Measurements from ENCODE around the gene NPHP4. TPM values are rescaled to one million over a fixed set of nuclear protein-coding genes. Genes with fewer than 3 reads are reported as not detected.

Gene NPHP4
- total RNA-seq, 2 donors from 2014 or later: 27.6 to 58.5 TPM

DNA sequence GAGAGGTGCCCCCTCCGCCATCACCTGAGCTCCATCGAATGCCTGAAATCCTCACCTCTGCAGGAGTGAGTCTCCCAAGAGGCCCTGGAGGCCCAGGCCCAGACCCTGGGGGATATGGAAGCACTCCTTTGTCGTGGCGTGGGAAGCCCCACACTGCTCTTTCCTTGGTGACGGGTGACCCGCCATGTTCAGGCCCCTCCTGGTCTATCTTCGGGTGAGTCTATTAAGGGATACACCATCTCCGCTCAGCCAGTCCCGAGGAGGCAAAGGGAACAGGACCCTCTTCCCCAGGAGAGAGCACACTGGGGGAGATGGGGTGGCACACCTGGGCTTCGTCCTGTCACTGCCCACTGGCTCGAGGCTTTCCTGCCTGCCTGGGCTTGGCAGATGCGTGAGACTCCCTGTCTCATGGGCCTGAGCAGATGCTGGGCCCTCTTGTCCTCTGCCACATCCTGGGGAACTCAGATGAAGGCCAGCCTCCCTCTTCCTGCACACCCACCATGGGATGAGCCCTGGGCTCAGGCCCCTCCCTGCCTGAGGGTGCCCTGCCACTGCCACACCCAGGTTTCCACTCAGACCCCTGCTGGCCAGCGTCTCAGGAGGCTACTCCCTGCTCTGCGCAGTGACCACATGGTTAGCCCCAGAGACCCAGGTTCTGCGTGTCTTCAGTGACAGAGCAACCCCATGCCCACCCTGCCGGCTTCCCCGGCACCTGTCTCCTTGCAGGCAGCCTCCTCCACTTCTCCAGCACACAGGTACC, 3.8 kb upstream of the NPHP4 start:
- ATAC-seq (no peak), DNase-seq (ENCODE audit: low spot score) (no peak)
- H3K27ac Mint-ChIP-seq: no peak overlapping the region
- no peaks in the 10 kb centered on the region for H3K27me3 Mint-ChIP-seq
- peak overlapping the region; percentile 53 for H3K4me3 Mint-ChIP-seq
- H3K4me1 Mint-ChIP-seq (ENCODE audit: low read depth in 2 of 2): peaks cover 37 to 38% of the 10 kb centered on the region in 2 donors
- no peaks in the 10 kb centered on the region for H3K9me3 Mint-ChIP-seq
- no peaks in the 10 kb centered on the region for H3K36me3 Mint-ChIP-seq

GRCh38 chr1:5994713-5995621, 2.7 kb upstream of the NPHP4 start:
- Mint-ChIP-seq H3K9me3 (no peaks in the 10 kb centered on the region), H3K36me3 (no peaks in the 10 kb centered on the region), H3K27ac (peak overlapping the region; percentile 92 to 96), H3K4me1 (ENCODE audit: low read depth in 2 of 2) (peaks cover 38% of the 10 kb centered on the region in 2 donors), H3K27me3 (no peaks in the 10 kb centered on the region), H3K4me3 (peak overlapping the region; percentile 91)
- peak; percentile 13 to 48 for ATAC-seq
- peak; percentile 81 for DNase-seq (ENCODE audit: low spot score)

DNA sequence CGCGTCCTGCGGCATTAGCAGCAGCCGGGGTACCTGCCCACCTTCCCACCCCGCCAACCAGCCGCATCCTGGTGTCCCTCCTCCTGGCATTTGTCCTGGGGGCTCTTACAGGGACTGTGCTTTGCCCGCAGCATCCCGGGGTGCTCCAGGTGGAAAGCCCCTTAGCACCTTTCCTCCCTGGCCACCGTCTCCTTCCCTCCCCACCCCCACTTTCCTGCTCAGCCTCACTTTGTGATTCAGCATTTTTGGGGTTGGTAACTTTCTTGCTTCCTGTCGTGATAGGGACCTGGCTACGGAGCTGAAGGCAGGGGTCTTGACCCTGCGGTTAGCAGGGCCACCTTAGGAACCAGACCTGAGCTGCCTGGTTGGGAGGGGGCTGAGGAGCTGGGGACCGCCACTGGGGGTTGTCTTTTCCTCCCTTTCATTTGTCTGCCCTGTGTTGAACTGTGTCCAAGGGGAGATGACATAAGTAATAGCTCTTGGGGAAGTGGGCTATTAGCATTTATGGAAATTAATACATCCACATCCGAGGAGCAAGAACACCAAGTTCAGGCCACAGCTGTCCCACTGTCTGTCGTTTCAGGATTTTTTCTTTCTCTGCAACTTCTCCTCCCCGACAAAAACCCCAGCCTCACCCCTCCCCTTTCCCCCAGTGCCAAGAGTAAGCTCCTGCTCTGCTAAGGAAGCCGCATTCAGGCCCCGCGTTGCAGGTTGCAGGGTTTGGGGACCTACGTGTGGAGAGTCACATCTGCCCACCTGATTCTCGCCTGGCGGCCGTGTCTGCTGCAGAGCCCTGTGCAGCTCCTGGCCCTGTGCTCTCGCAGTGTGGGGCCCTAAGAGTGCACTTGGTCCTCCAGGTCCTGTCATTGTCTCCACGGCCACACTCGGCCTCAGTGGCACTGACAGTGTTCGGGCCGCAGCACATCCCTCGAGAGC, 1.6 kb upstream of the NPHP4 start:
- H3K4me1 Mint-ChIP-seq (ENCODE audit: low read depth in 2 of 2): peaks cover 34 to 35% of the 10 kb centered on the region in 2 donors
- H3K36me3 Mint-ChIP-seq: no peaks in the 10 kb centered on the region
- H3K9me3 Mint-ChIP-seq: no peaks in the 10 kb centered on the region
- H3K27me3 Mint-ChIP-seq: no peaks in the 10 kb centered on the region
- DNase-seq (ENCODE audit: low spot score): no peak
- no peak for ATAC-seq
- H3K27ac Mint-ChIP-seq: peak overlapping the region; percentile 92 to 96
- H3K4me3 Mint-ChIP-seq: peak overlapping the region; percentile 91

DNA sequence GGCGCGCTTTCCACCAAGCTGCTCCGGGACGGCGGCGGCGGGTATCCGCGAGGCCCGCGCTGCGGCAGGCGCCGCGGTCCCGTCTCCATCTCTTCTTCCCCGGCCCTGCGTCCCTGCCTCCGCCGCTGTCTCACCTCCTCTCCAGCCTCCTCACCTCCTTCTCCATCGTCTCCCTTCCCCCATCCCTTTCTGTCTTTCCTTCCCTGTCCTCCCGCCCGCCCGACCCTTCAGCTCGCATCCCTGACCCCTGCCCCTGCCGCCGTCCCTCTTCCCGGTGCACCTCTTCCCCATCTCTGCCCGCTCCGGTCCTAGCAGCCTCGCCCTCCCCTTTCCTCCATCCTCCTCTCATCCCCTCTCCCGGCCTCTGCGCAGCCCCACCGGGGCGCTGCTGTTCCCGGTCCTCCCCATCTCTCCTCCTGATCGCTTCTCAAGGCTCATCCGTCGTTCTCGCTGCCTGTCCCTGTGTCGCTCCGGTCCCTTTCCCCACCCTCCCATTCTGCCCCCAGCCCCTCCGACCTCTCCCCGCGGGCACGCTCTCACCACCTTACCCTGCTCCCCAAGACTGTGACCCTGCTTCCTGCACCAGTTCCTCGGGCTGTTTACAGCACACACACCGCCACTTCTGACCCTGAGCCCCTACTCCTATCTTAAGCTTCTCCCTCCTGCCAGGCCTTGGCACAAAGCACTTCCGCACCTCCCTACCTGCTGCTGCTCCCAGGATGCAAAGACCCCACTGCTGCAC, 760 bp upstream of the NPHP4 start:
- no peak for ATAC-seq
- no peaks in the 10 kb centered on the region for H3K9me3 Mint-ChIP-seq
- H3K36me3 Mint-ChIP-seq: no peaks in the 10 kb centered on the region
- H3K27me3 Mint-ChIP-seq: no peaks in the 10 kb centered on the region
- H3K4me1 Mint-ChIP-seq (ENCODE audit: low read depth in 2 of 2): peaks cover 28 to 36% of the 10 kb centered on the region in 2 donors
- no peak for DNase-seq (ENCODE audit: low spot score)
- H3K27ac Mint-ChIP-seq: peak overlapping the region; percentile 92 to 96
- peak overlapping the region; percentile 91 for H3K4me3 Mint-ChIP-seq

DNA sequence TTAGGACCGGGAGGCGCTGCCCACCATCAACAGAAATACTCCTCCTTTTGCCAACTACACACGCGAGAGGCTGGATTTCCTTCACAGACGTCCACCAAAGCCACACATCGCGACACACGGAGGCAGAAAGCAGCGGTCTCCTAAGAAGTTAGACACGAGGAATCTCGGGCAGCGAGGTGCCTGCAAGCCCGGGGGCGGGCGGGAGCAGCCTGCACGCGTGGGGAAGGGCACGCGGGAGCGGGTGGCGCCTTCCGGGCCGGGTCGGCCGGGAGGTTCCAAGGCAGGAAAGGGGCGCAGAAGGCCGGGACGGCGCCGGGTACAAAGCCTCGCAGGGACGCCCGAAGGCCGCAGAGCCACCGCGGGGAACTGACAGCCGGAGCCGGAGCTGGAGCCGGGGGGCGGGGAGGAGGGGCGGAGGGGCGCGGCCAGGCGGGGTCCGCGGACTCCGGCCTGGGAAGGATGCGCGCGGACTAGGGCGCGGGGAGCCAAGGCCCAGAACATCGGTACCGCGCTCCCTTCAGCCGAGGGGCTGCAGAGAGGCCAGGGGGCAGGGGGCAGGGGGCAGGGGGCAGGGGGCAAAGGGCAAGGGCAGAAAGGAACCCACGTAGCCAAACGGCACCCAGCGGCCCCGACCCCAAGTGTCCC, 722 bp downstream of the NPHP4 start:
- H3K4me1 Mint-ChIP-seq (ENCODE audit: low read depth in 2 of 2): peaks cover 22 to 30% of the 10 kb centered on the region in 2 donors
- H3K36me3 Mint-ChIP-seq: no peaks in the 10 kb centered on the region

GRCh38 chr1:5990913-5991312, 1.3 kb downstream of the NPHP4 start:
- DNase-seq (ENCODE audit: low spot score) (no peak), ATAC-seq (no peak)
- Mint-ChIP-seq H3K27ac (peak overlapping the region; percentile 71 to 76), H3K36me3 (peaks cover under 1% of the 10 kb centered on the region), H3K4me1 (ENCODE audit: low read depth in 2 of 2) (peaks cover 22 to 29% of the 10 kb centered on the region in 2 donors), H3K4me3 (peak overlapping the region; percentile 91), H3K27me3 (no peaks in the 10 kb centered on the region), H3K9me3 (no peaks in the 10 kb centered on the region)

More for the DNA sequence above, 722 bp downstream of the NPHP4 start:
- peak overlapping the region; percentile 91 for H3K4me3 Mint-ChIP-seq
- DNase-seq (ENCODE audit: low spot score) (no peak), ATAC-seq (peak; percentile 31 to 34)
- no peaks in the 10 kb centered on the region for H3K9me3 Mint-ChIP-seq
- H3K27ac Mint-ChIP-seq: peak overlapping the region; percentile 71 to 76
- no peaks in the 10 kb centered on the region for H3K27me3 Mint-ChIP-seq

GRCh38 chr1:5989731-5990271, 2.4 kb downstream of the NPHP4 start:
- Mint-ChIP-seq H3K9me3 (no peaks in the 10 kb centered on the region), H3K27me3 (no peaks in the 10 kb centered on the region), H3K27ac (peak overlapping the region in 1 of 2 donors; percentile 71), H3K4me3 (peak overlapping the region; percentile 91), H3K36me3 (peaks cover 5% of the 10 kb centered on the region), H3K4me1 (ENCODE audit: low read depth in 2 of 2) (peaks cover 20 to 27% of the 10 kb centered on the region in 2 donors)
- ATAC-seq: no peak
- no peak for DNase-seq (ENCODE audit: low spot score)

GRCh38 chr1:5989286-5989605, 3.0 kb downstream of the NPHP4 start:
- no peak for ATAC-seq
- H3K4me3 Mint-ChIP-seq: no peak overlapping the region
- no peak overlapping the region for H3K27ac Mint-ChIP-seq
- H3K27me3 Mint-ChIP-seq: no peaks in the 10 kb centered on the region
- no peaks in the 10 kb centered on the region for H3K9me3 Mint-ChIP-seq
- no peak for DNase-seq (ENCODE audit: low spot score)
- peaks cover 5% of the 10 kb centered on the region for H3K36me3 Mint-ChIP-seq
- H3K4me1 Mint-ChIP-seq (ENCODE audit: low read depth in 2 of 2): peaks cover 14 to 21% of the 10 kb centered on the region in 2 donors

DNA sequence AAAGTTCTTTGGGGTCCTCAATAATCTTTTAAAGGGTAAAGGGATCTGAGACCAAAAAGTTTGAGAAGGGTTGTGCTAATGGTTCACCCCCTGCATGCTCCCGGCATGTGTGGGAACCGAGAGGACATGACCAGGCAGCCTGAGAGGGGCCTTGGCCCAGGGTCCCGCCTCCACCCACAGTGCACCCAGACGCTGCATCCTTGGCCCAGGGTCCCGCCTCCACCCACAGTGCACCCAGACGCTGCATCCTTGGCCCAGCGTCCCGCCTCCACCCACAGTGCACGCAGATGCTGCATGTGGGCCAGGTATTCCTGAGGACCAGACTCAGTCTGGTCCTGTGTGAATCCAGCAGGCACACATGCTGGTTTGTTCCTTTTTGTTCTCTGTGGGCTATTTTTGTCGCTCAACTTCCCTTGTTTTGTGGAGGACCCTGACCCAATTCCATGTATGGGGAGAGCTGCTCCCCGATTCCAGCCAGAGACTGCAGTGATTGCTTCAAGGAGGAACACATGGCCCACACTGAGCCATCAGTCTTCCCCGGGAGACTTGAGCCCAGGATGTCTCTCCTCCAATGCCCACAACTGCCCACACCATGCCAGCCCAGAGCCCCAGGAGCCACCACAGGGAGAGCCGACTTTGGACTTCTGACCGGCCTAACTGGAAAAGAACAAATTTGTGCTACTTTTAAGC, 3.5 kb downstream of the NPHP4 start:
- peaks cover 5% of the 10 kb centered on the region for H3K36me3 Mint-ChIP-seq
- H3K4me1 Mint-ChIP-seq (ENCODE audit: low read depth in 2 of 2): peaks cover 13 to 16% of the 10 kb centered on the region in 2 donors
- DNase-seq (ENCODE audit: low spot score) (no peak), ATAC-seq (no peak)
- H3K27me3 Mint-ChIP-seq: no peaks in the 10 kb centered on the region
- no peak overlapping the region for H3K27ac Mint-ChIP-seq
- H3K9me3 Mint-ChIP-seq: no peaks in the 10 kb centered on the region
- no peak overlapping the region for H3K4me3 Mint-ChIP-seq

DNA sequence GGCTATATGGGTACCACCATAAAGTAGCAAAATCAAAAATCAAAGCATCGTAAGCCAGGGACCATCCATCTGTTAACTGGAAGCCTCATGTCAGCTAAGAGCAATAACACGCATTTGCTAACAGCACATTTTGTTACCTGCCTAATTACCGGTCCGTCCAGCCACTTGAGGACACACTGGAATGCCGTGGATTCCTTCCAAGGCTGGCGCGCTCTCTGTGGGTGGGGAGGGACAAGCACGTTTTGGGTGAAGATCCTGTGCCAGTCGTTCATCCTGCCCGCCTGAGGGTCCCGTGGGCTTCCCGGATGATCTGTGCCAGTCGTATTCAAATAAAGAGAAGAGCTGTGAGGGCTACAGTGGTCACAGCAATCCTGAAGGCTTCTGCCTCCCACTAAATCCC, 6.2 kb downstream of the NPHP4 start:
- ATAC-seq: no peak
- Mint-ChIP-seq H3K36me3 (peaks cover 16% of the 10 kb centered on the region), H3K4me1 (ENCODE audit: low read depth in 2 of 2) (peaks cover 30 to 35% of the 10 kb centered on the region in 2 donors), H3K27ac (peak overlapping the region in 1 of 2 donors; percentile 12), H3K27me3 (no peaks in the 10 kb centered on the region), H3K9me3 (no peaks in the 10 kb centered on the region), H3K4me3 (no peak overlapping the region)
- DNase-seq (ENCODE audit: low spot score): no peak

GRCh38 chr1:5985250-5985649, 7.0 kb downstream of the NPHP4 start:
- ATAC-seq (no peak), DNase-seq (ENCODE audit: low spot score) (no peak)
- no peaks in the 10 kb centered on the region for H3K27me3 Mint-ChIP-seq
- H3K9me3 Mint-ChIP-seq: no peaks in the 10 kb centered on the region
- H3K4me1 Mint-ChIP-seq (ENCODE audit: low read depth in 2 of 2): peaks cover 34 to 36% of the 10 kb centered on the region in 2 donors
- peaks cover 16% of the 10 kb centered on the region for H3K36me3 Mint-ChIP-seq
- H3K4me3 Mint-ChIP-seq: no peak overlapping the region
- H3K27ac Mint-ChIP-seq: peak overlapping the region in 1 of 2 donors; percentile 12
